D341Med (cell line): ENCODE measurements around the gene EPN2.

Experiments used
- DNase-seq: peaks from one replicate; pipeline ENCODE4 v3.0.0; 2012; ENCODE audit warnings: low spot score

The EPN2 gene

GRCh38 chr17:19331134-19331533 lies 94.0 kb downstream of the EPN2 start:
- DNase-seq: no peak

- no peak for DNase-seq
Measured at GRCh38 chr17:19331543-19332245, 94.5 kb downstream of the EPN2 start.

GRCh38 chr17:19332371-19333131 lies 95.4 kb downstream of the EPN2 start:
- DNase-seq: no peak

- DNase-seq: no peak
Measured at GRCh38 chr17:19333132-19333440, 95.9 kb downstream of the EPN2 start.

GRCh38 chr17:19333736-19334290 lies 96.6 kb downstream of the EPN2 start:
- DNase-seq: no peak

- peak; percentile 45 for DNase-seq
Measured at GRCh38 chr17:19334331-19334730, 97.2 kb downstream of the EPN2 start.

GRCh38 chr17:19335951-19336631 lies 98.9 kb downstream of the EPN2 start:
- DNase-seq: no peak

GRCh38 chr17:19336938-19337711 lies 100.0 kb downstream of the EPN2 start:
- DNase-seq: no peak

- no peak for DNase-seq
Measured at GRCh38 chr17:19337712-19338023, 100.5 kb downstream of the EPN2 start.

- peak; percentile 60 for DNase-seq
Measured at GRCh38 chr17:19338031-19338990, 101.1 kb downstream of the EPN2 start.

GRCh38 chr17:19339341-19339815 lies 102.2 kb downstream of the EPN2 start:
- no peak for DNase-seq

- no peak for DNase-seq
Measured at GRCh38 chr17:19341211-19341631, 104.1 kb downstream of the EPN2 start.

GRCh38 chr17:19341641-19342610 lies 104.8 kb downstream of the EPN2 start:
- DNase-seq: no peak

- DNase-seq: no peak
Measured at GRCh38 chr17:19342611-19343255, 105.6 kb downstream of the EPN2 start.

- DNase-seq: no peak
Measured at GRCh38 chr17:19343256-19343630, 106.1 kb downstream of the EPN2 start.

- no peak for DNase-seq
Measured at GRCh38 chr17:19343671-19344151, 106.5 kb downstream of the EPN2 start.

- no peak for DNase-seq
Measured at GRCh38 chr17:19344311-19345066, 107.3 kb downstream of the EPN2 start.

- no peak for DNase-seq
Measured at GRCh38 chr17:19345067-19345460, 107.9 kb downstream of the EPN2 start.
